ENCODE measurements around the gene TMEM171.
A peak's percentile ranks its signal among the peaks of the same experiment; 100 is the strongest.

The TMEM171 gene, protein sequence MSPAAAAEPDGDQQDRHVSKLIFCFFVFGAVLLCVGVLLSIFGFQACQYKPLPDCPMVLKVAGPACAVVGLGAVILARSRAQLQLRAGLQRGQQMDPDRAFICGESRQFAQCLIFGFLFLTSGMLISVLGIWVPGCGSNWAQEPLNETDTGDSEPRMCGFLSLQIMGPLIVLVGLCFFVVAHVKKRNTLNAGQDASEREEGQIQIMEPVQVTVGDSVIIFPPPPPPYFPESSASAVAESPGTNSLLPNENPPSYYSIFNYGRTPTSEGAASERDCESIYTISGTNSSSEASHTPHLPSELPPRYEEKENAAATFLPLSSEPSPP

DNA sequence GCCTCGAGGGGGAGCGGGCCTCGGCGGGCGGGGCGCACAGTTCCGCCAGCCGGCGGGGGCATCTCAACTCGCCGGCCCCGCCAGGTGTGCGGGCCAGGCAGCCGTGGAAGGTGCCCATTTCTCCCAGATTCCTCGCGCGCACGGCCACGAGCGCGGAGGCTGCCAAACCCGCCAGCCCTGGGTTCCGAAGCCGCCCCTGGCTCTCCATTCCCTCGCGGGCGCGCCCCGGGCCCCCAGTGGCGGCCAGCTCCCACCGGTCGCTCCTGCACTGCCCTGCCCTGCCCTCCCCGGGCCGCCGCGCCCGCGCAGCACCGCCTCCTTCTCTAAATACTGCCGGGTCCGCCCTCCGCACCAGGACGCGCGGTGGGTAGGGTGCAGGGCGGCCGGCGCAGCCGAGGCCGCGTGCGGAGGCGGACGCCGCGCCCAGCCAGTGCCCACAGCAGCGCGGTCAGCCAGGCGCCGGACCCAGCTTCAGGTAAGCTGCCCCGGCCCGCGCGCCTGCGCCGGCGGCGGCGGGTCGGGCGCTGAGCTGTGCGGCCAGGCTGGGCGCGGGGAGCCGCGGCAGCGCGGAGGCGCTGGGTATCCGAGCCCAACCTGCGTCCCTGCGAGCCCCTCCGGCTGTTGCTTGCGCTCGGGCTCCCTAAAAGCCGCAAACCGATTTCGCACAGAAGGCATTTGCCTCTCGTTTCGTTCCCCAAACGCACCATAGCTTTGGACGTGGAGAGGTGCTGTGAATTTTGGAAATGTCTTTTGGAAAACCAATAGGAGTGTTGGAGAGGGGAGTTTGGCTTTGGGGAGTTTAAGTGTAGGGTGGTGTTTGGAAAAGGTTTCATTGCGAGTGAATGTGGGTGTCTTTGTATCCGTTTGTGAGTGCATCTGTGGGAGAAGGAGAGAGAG is at the start of gene TMEM171:
TSS of gene TMEM171 (plus strand) at position 354 of the 897 bp plus-strand sequence. CDS start 2,799 bp downstream, outside the sequence.
- DNase-seq (ENCODE audit: low read depth in 2 of 3, low spot score in 1 of 3), result no peak

DNA sequence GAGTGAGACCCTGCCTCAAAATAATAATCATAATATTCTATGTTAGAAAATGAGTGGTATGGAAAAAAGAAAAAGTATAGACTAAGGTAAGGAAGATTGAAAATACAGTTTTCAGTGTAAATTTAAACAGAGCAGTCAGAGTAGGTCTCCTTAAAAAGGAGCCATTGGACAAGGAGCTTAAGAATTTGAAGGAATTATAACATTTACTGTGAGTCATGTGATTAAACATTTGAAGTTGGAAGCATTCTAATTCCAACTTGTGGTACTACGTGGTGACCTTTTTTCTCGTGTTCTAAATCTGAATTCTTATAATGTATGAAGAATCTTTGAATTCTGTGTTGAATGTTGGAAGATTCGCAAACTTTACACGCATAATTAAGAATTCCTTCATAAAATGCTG is 39.3 kb upstream of the TMEM171 start:
- DNase-seq (ENCODE audit: low read depth in 2 of 3, low spot score in 1 of 3), result no peak

DNA sequence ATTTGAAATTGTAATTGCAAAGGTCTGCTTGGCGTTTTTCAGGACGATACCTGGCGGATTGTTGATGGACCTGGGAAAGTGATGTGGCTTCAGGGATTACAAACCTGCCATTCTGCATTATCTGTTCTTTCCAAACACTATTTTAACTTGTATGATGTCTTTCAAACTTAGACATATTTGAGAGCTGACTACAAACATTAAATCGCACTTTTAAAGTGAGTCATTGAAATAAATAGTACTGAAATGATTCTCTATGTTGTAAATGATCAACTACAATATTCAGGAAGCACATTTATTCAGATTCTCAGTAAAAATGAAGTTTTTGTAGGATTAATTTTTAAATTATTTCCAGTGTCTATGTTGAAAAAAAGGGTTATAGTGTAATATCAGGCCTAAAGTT is 32.3 kb upstream of the TMEM171 start:
- DNase-seq (ENCODE audit: low read depth in 2 of 3, low spot score in 1 of 3), result no peak

DNA sequence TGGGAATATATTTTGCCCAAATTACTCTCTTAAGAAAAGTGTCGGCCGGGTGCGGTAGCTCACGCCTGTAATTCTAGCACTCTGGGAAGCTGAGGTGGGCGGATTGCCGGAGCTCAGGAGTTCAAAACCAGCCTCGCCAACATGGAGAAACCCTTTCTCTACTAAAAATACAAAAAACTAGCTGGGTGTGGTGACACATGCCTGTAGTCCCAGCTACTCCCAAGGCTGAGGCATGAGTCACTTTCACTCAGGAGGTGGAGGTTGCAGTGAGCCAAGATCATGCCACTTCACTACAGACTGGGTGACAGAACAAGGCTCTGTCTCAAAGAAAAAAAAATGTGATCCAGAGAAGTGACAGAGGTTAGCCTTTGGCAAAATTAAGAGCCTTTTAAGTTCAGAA is 26.4 kb upstream of the TMEM171 start:
- DNase-seq (ENCODE audit: low read depth in 2 of 3, low spot score in 1 of 3), result peak in 1 of 3 donors; percentile 6

DNA sequence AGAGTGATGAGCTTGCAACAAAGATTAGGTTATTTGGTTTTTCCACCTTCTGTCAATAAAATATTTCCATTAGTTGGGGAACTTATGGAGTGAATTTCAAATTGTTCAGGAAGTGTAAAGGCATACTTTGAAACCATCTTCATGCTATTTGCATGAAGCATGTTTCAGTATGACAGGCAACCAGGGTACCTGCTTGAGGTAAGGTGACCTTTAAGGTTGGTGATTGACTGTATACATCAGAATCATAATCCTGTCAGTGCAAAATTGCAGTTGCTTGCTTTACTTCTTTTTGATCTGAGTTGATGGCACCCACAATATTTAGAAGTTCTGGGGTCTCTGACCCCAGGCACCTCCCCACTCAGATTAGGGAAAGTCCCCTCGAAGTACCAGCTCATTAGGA is 26.0 kb upstream of the TMEM171 start:
- no peak for DNase-seq (ENCODE audit: low read depth in 2 of 3, low spot score in 1 of 3)

DNA sequence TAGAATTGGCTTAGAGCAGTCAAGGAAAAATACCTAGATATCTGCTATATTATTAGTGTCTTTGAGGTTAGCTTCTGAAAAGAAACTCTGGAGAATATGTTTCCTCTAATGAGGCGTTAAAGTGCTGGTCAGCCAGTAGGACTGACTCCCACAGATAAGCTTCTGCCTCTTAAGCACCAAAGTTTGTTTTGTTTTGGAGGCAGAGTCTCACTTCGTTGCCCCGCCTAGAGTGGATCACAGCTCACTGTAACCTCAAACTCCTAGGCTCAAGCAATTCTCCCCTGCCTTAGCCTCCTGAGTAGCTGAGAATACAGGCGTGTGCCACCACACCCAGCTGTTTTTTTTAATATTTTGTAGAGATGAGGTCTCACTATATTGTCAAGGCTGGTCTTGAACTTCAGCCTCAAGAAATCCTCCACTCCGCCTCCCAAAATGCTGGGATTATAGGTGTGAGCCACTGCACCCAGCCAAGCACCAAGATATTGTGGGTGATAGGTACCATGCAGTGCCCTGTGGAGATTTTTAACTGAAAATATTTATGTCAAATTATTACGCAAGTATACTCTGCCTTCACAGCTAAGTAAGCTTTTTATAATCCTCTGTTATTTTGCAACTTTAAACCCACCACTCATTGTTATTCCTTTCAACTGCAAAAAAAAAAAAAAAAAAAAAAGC is 24.7 kb upstream of the TMEM171 start:
- DNase-seq (ENCODE audit: low read depth in 2 of 3, low spot score in 1 of 3), result no peak

DNA sequence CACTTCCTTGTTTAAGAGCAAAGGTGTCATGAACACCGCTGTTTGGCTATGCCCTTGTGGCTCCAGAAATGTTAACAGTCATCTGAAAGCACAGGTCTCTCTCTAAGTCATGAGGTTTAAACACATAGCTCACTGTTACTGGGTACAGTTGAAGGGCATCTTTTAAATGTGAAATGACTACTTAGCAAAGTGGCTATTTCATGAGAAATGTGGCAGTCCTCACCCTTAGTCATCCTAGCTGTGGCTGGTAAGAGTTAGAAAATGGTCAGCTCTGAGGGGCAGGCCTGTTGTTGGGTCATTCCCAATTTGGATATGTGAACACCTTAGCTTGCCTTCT is 24.2 kb upstream of the TMEM171 start:
- DNase-seq (ENCODE audit: low read depth in 2 of 3, low spot score in 1 of 3), result no peak

DNA sequence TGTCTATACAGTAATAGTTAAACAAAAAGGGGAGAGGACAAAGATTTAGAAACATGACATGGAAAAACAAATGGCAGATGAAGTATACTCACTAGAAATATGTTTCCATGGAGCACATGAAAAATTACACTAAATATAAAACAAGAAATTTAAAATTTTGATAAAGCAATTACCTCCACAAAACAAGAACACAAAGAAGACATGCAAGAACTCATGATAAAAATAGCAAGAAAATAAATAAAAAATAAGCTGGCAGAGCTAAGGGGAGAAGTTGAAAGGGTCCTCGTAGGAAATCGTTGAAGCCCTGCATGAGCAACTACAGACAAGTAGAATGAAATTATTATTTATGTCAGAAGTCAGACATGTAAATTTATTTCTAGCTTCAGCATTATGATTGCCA is 22.6 kb upstream of the TMEM171 start:
- DNase-seq (ENCODE audit: low read depth in 2 of 3, low spot score in 1 of 3), result no peak

DNA sequence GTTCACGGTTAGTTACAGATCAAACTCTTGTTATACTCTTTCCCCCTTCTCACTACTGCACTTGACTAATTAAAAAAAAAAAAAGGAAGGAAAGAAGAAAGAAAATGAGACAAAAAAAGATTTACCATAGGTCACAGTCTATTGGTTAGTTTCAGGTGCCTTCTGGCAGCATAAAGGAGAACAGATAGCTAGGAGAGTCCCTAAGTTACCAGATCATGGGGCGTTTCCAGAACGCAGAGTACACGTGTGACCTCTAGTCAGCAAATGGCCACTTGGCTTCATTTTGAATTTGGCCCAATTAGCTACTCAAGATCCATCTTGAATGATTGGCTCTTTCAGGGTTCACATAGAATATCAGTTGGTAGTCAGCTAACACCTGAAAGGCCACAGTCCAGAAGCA is 20.3 kb upstream of the TMEM171 start:
- no peak for DNase-seq (ENCODE audit: low read depth in 2 of 3, low spot score in 1 of 3)

DNA sequence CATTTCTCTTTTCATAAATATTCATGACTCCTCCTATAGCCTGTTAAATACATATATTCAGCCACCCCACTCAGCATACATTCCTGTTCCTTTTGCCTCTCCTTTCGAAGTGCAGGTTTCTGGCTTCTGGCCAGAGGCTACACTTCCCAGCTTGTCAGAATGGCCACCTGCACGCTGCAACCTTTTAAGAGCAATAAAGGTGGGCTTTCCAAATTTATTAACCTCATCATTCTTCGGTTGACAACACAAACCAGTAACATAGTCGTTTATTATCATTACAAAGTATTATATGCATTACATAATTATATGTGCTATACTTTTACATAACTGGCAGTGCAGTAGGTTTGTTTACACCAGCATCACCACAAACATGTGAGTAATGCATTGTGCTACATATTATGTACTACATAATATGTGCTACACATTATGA is 16.5 kb upstream of the TMEM171 start:
- DNase-seq (ENCODE audit: low read depth in 2 of 3, low spot score in 1 of 3), result no peak

DNA sequence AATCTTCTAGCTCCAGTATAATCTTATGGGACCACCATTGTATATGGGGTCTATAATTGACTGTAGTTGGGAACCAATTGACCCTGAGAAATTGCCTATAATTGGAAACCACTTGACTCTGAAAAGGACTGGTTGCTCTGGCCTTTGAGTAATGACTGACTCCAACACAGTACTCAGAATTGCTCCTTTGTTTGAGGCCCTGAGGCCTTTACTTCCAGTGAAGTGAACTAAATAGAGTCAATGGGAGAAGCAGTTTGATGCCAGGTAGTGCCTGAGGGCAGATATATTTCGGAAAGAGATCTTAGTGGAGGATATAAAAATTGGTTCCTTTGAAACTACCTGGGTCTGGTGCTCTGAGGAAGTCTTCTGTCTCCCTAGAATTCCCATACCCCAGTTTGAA is 16.0 kb upstream of the TMEM171 start:
- no peak for DNase-seq (ENCODE audit: low read depth in 2 of 3, low spot score in 1 of 3)

DNA sequence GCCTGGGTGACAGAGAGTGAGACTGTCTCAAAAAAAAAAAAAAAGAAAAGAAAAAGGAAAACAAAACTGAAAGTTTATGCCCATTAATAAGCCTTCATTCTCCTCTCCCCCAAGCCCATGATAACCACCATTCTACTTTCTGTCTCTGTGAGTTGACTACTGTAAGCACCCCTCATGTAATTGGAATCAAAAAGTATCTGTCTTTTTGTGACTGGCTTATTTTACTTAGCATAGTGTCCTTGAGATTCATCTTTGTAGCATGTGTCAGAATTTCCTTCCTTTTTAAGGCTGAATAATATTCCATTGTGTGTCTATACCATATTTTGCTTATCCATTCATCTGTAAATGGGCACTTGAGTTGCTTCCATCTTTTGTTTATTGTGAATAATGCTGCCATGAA is 14.0 kb upstream of the TMEM171 start:
- no peak for DNase-seq (ENCODE audit: low read depth in 2 of 3, low spot score in 1 of 3)

DNA sequence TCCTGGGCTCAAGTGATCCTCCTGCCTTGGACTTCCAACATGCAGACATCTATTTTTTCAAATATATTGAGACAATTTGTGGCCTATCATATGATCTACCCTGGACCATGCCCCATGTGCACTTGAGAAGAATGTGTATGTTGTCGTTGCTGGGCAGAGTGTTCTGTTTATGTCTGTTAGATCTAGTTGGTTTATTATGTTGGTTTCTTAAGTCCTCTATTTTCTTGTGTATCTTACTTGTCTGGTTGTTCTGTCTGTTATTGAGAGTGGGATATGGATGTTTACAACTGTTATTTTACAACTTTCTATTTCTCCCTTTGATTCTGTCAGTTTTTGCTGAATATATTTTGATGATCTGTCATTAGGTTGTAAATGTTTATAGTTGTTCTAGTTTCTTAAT is 10.2 kb upstream of the TMEM171 start:
- DNase-seq (ENCODE audit: low read depth in 2 of 3, low spot score in 1 of 3), result no peak

DNA sequence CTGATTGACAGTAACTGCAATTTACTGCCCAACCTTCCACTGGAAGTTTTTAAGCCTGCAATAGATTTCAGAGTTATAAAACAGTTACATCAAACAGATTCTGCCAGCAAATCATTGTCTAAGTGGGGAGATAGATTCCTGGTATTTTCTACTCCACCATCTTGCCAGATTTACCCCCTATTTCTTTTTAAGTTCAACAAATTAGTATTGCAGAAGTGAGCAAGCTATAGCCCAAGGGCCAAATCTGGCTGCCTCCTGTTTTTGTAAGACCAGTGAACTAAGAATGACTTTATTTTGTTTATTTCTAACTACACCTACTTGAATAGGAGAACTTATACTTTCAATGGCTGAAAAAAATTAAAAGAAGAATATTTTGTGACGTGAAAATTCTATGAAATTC is 8.8 kb upstream of the TMEM171 start:
- DNase-seq (ENCODE audit: low read depth in 2 of 3, low spot score in 1 of 3), result no peak

DNA sequence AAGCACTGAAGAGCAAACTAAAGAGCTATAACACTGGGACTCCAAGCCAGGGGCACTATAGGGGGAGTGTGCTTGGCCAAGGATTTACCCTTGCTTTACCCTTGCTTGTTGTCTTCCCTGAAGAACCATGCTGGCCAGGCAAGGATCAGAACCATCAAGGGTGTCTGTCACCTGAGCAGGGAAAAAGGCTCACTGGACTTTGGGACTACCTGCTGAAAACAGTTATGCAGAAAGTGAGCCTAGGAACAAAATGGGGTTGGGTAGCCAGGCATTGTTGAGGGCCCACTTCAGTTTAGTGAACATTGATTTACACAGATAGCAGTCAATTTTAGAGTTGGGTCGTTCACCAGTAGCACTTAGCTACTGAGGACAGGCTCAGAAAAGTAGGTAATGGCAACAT is 8.0 kb upstream of the TMEM171 start:
- DNase-seq (ENCODE audit: low read depth in 2 of 3, low spot score in 1 of 3), result no peak

DNA sequence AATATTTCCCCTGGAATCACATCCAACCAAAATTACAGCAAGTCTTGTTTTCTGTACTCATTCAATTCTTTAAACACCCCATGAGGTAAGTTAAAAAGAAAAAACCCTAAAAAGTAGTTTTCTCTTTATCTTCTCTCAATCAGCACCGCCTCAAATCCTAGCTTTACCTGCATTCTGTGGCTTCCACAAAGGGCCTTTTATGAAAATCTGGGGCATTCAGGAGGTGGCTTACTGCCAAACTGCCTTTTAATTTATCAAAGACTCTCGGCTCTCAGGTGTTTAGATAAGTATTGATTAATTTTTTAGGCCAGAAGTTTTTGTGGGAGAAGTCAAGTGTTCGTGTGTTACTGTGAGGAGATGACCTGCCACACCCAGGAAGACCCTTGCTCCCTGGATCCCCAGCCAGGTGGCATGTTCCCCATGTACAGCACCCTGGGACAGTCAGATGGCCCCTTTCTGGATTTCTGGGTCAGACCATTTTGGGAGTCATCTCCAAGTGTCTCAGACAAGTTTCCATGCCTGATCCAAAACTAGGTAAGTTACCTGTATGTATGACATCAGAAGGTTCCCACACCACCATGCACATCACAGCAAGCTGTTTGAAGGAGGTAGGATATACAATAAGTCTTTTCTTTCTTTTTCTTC is 6.2 kb upstream of the TMEM171 start:
- no peak for DNase-seq (ENCODE audit: low read depth in 2 of 3, low spot score in 1 of 3)

DNA sequence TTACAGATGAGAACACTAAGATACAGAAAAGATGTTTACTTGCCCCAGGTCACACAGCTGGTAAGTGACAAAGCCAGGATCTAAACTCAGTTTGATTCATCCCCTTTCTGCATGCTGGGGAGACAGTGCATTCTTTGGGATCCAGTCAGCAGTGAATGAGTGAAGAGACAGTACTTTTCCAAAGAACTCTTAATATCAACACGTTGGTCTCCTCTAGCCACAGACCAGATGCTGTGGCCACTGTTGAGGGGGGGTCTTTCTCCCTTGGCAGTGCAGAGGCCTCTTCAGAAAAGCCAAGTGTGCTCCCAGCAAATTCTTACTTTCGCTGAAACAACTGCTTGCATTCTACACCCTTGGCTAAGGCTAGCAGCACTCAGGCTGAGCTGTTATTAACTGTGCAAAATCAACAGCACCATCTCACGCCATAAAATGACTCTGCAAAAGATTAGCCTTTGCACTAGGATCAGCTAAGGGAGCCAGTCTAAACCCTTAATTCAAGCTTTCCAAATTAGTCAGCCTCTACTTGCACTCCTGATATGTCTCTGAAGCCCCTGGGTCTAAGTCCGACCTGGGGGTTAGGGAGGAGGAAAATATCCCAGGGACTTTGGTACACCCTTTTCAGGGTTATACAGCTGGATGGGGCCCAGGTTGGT is 4.8 kb upstream of the TMEM171 start:
- no peak for DNase-seq (ENCODE audit: low read depth in 2 of 3, low spot score in 1 of 3)

DNA sequence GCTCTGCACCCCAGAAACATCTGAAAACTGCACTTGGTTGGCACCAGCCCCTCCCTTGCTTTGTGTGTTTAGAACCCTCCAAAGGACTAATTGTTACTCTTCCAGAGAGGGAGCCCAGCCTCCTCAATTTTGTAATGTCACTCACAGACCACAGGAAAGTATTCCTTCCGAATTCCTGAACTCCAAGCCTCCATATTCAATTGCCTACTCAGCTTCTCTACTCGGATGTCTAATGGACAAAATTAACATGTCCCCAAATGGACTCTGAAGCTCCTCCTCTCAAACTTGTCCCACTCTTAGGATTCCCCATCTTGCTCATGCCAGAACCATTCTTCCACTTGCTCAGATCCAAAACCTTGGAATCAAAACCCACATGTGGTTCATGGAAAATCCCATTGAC is 3.9 kb upstream of the TMEM171 start:
- no peak for DNase-seq (ENCODE audit: low read depth in 2 of 3, low spot score in 1 of 3)

DNA sequence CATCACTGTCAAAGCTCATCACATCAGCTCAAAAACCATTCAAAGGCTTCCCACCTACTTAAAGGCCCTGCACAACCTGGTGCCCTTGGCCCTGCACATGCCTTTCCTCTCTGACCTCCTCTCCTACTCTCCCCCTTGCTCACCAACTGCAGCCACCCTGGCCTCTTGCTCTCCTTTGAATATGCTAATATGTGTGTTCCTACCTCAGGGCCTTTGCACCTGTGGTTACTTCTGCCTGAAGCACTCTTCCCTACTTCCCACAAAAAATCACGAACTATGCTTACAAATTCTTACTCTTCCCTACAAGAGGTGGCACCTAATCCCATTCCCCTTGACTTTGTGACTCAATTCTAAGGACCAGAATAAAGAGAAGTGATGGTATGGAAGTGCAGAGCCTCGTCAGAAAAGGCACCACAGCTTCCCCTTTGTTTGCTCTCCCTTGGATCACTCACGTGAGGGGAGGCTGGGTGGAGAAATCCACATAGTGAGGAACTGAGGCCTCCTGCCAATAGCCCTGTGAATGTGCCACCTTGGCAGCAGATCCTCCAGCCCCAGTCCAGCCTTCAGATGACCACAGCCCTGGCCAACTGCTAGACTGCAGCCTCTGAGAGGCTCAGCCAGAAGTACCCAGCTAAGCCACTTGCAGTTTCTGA is 3.2 kb upstream of the TMEM171 start:
- no peak for DNase-seq (ENCODE audit: low read depth in 2 of 3, low spot score in 1 of 3)

DNA sequence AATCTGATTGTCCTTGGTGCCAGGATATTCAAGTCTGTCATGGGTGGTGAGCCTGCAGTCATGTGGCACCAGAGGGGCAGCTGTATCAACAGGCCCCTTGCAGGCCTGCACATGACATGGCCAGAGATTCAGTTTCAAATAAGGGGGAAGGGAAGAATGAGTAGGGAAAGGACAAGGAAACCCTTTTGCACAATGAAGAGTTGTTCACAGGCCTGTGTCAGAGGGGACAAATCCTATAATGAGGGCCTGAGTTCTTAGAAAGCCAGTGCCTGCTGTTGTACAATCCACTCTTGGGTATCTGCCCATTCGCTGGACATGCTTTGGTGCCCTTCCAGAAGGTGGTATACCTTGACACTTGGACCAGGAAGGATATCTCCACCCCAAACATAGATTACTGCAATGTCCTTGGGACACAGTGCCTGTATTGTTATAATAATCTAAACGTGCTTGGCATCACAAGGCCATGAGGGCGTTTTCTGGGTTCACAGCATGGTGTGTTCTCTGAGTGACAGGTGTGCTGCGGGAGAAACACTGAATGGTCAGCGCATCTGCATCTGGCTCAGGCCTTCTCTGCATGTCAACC is 1.9 kb upstream of the TMEM171 start:
- no peak for DNase-seq (ENCODE audit: low read depth in 2 of 3, low spot score in 1 of 3)
